Upper lobe of left lung (tissue), 6 donors: ENCODE measurements around the gene MAP1S. TPM values are rescaled to one million over a fixed set of nuclear protein-coding genes. Genes with fewer than 3 reads are reported as not detected.

ENCODE experiments used
- ATAC-seq, 2 donors: fragments of 200-7000 bp; cut with Tn5 transposase; one replicate each; pipeline ENCODE4 v1.9.1; 2022; ENCODE audit warnings: mild to moderate bottlenecking in 2 of 2, moderate library complexity in 2 of 2; ENCODE audit not compliant: low FRiP score in 2 of 2
- DNase-seq, 2 donors: peaks; one replicate each; pipeline ENCODE4 v3.0.0-alpha.2; 2019 to 2020
- H3K27ac ChIP-seq, 4 donors: fragments of 200-600 bp; sonication (generic); one replicate each; pipeline ENCODE4 v1.5.1; 2016 to 2019
- H3K27me3 ChIP-seq, 4 donors: fragments of 200-600 bp; sonication (generic); one replicate each; pipeline ENCODE4 v1.5.1; 2017 to 2019
- H3K36me3 ChIP-seq, 4 donors: fragments of 200-600 bp; sonication (generic); one replicate each; pipeline ENCODE4 v1.5.1; 2016 to 2019
- H3K4me1 ChIP-seq, 4 donors: fragments of 200-600 bp; sonication (generic); one replicate each; pipeline ENCODE4 v1.5.1; 2018 to 2019
- H3K4me3 ChIP-seq, 4 donors: fragments of 200-600 bp; sonication (generic); one replicate each; pipeline ENCODE4 v1.5.1; 2017 to 2019; ENCODE audit warnings: mild to moderate bottlenecking in 2 of 4, moderate library complexity in 1 of 4
- H3K9me3 ChIP-seq, 4 donors: fragments of 200-600 bp; sonication (generic); one replicate each; pipeline ENCODE4 v1.5.1; 2018 to 2019
- CTCF ChIP-seq, 6 experiments: fragments of 450-650 bp in 4 of 6; fragments of 200-600 bp in 2 of 6; sonication (generic) in 2 of 6; IDR thresholded peaks; one replicate each; pipeline ENCODE4 v1.5.1; 2016 to 2019; ENCODE audit warnings: antibody characterized with exemption in 6 of 6
- EP300 ChIP-seq, 4 donors: sonication (generic); formaldehyde crosslinking; IDR thresholded peaks; one replicate each; pipeline ENCODE4 v1.5.1; 2017; ENCODE audit warnings: antibody characterized with exemption in 4 of 4, control low read depth in 2 of 4
- POLR2A ChIP-seq, 4 donors: fragments of 450-650 bp; IDR thresholded peaks; one replicate each; pipeline ENCODE4 v1.5.1; 2016 to 2017; ENCODE audit warnings: antibody characterized with exemption in 4 of 4, mild to moderate bottlenecking in 2 of 4
- POLR2AphosphoS5 ChIP-seq, 2 donors: sonication (generic); formaldehyde crosslinking; IDR thresholded peaks; one replicate each; pipeline ENCODE4 v1.5.1; 2017; ENCODE audit warnings: antibody characterized with exemption in 2 of 2
- WGBS, 2 donors: methylation state at CpG; one replicate each; pipeline ENCODE4 v1.1.5; 2017 to 2018; 5-methylcytosine and 5-hydroxymethylcytosine counted together
- total RNA-seq, 6 donors: library from RNA; depleted of rRNA in 4 of 6; stranded (reverse); fragments of >200 nt in 4 of 6; gene quantifications; one replicate each; pipeline versions ENCODE4 v1.1.0 to v1.2.1, GENCODE V29; 2016 to 2021
- donor health status: DM: no; HTN: no; CAD: no; lungs with moderate emphysema.
- donor health status: DM: no; HTN: yes; CAD: no; lungs with severe emphysema.

Gene MAP1S
- total RNA-seq, 6 donors from 2014 or later: 23.6 to 87.9 (median 63.7) TPM

GRCh38 chr19:17735410-17735809 is 16.1 kb downstream of the MAP1S start:
- Histone ChIP-seq H3K4me1 (peaks cover 0 to 13% (median 0%) of the 10 kb centered on the region in 4 donors), H3K9me3 (no peaks in the 10 kb centered on the region), H3K36me3 (peaks cover 21 to 86% (median 51%) of the 10 kb centered on the region in 4 donors), H3K27ac (no peak overlapping the region), H3K4me3 (no peak overlapping the region), H3K27me3 (no peaks in the 10 kb centered on the region)
- TF ChIP-seq POLR2AphosphoS5 (IDR thresholded peaks at IDR 0.05) (no peak), POLR2A (IDR thresholded peaks at IDR 0.05) (no peak), CTCF (IDR thresholded peaks at IDR 0.05) (no peak), EP300 (IDR thresholded peaks at IDR 0.05) (no peak)
- WGBS, 2 donors: 84 to 92% methylated on average over 5 of the region's 5 CpGs
- DNase-seq: no peak
- ATAC-seq: no peak

DNA sequence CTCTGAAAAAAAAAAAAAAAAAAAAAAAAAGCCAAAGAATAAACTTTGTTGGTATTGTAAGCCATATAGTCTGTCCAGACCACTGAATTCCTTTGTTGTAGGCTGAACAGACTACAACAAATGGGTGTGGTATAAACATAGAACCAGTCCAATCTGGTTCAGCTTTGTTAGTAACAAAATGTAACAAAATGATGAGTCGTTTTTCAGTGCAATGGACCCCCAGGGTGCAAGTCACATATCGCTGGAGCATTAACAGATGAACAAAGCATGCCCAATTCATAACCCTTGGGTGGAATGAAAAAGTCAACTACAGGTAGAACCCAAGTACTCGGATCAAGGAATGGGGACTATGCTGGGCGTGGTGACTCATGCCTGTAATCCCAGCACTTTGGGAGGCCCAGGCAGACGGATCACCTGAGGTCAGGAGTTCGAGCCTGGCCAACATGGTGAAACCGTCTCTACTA is 18.4 kb downstream of the MAP1S start:
- no peak overlapping the region for H3K27ac ChIP-seq
- H3K4me3 ChIP-seq: no peak overlapping the region
- no peaks in the 10 kb centered on the region for H3K9me3 ChIP-seq
- no peaks in the 10 kb centered on the region for H3K4me1 ChIP-seq
- WGBS, 2 donors: 85 to 92% methylated on average over 7 of the region's 7 CpGs
- TF ChIP-seq POLR2AphosphoS5 (IDR thresholded peaks at IDR 0.05) (no peak), EP300 (IDR thresholded peaks at IDR 0.05) (no peak), POLR2A (IDR thresholded peaks at IDR 0.05) (no peak), CTCF (IDR thresholded peaks at IDR 0.05) (no peak)
- ATAC-seq (no peak), DNase-seq (no peak)
- H3K27me3 ChIP-seq: no peaks in the 10 kb centered on the region
- peaks cover 21 to 62% (median 39%) of the 10 kb centered on the region in 4 donors for H3K36me3 ChIP-seq

DNA sequence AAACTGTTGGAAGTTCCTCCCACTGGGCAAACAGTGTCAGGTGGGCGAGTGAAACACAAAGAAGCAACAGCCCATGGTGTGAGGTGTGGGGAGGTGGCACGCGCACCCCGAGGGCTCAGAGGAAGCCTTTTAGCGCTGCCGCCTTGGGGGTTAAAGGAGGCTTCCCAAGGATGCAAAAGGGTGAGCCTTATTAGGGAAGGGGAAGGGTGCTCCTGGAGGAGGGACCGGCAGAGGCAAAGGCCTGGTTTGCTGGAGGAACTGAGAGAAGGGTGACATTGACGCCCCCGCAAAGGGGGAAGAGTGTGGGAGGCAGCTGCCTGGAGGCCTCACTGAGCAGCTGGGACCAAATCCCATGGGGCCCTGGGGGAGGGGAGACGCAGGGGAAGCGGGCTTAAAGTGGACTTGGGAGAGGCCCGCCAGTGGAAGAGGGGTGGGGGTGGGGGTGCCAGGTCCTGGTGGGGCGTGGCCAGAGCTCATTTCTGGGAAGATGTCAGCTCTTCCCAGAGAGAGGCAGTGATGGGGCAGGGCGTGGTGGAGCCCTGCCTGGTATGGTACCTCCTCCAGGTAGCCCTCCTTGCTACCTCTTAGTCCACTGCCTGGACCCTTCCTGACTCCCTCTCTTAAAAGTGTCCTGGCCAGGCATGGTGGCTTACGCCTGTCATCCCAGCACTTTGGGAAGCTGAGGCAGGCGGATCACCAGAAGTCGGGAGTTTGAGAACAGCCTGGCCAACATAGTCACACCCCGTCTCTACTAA is 20.0 kb downstream of the MAP1S start:
- Histone ChIP-seq H3K4me1 (no peaks in the 10 kb centered on the region), H3K9me3 (no peaks in the 10 kb centered on the region), H3K36me3 (peaks cover 11 to 47% (median 24%) of the 10 kb centered on the region in 4 donors), H3K4me3 (no peak overlapping the region), H3K27ac (no peak overlapping the region), H3K27me3 (no peaks in the 10 kb centered on the region)
- ATAC-seq (peak in 1 of 2 donors; percentile 48), DNase-seq (no peak)
- 71 to 73% methylated on average over 14 to 18 of the region's 18 CpGs for WGBS, 2 donors
- TF ChIP-seq CTCF (IDR thresholded peaks at IDR 0.05) (no peak), EP300 (IDR thresholded peaks at IDR 0.05) (no peak), POLR2A (IDR thresholded peaks at IDR 0.05) (no peak), POLR2AphosphoS5 (IDR thresholded peaks at IDR 0.05) (no peak)

- Histone ChIP-seq H3K9me3 (no peaks in the 10 kb centered on the region), H3K27me3 (no peaks in the 10 kb centered on the region), H3K4me3 (no peak overlapping the region), H3K4me1 (no peaks in the 10 kb centered on the region), H3K27ac (no peak overlapping the region), H3K36me3 (peaks cover 0 to 25% (median 3%) of the 10 kb centered on the region in 4 donors)
- 89 to 96% methylated on average over 2 of the region's 2 CpGs for WGBS, 2 donors
- TF ChIP-seq EP300 (IDR thresholded peaks at IDR 0.05) (no peak), POLR2A (IDR thresholded peaks at IDR 0.05) (no peak), CTCF (IDR thresholded peaks at IDR 0.05) (no peak), POLR2AphosphoS5 (IDR thresholded peaks at IDR 0.05) (no peak)
- no peak for ATAC-seq
- no peak for DNase-seq
Measured at GRCh38 chr19:17741456-17741855, 22.2 kb downstream of the MAP1S start.
